GM19238 (cell line): ENCODE measurements around the gene SUPT3H.

ENCODE experiments used
- DNase-seq: peaks from one replicate; pipeline ENCODE4 v3.0.0; 2011; ENCODE audit warnings: low spot score; ENCODE audit not compliant: insufficient read length

Gene SUPT3H

DNA sequence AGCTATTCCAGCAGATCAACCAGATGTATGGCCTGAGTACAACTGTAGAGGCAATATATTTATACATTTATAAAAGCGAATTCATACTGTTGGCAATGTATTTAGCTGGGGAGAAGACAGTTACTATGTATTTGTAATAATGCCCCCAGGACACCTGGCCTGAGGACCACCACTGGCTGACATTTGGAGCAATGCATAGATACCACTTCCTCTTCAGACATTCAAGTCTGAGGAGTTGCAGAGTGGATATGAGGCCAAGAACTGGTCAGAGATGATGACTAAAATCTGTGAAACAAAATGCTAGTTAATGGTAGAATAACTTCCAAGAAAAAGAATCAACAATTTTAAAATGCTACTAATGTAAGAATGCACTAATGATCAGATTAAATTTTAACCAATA lies 527.9 kb downstream of the SUPT3H start:
- DNase-seq = no peak

DNA sequence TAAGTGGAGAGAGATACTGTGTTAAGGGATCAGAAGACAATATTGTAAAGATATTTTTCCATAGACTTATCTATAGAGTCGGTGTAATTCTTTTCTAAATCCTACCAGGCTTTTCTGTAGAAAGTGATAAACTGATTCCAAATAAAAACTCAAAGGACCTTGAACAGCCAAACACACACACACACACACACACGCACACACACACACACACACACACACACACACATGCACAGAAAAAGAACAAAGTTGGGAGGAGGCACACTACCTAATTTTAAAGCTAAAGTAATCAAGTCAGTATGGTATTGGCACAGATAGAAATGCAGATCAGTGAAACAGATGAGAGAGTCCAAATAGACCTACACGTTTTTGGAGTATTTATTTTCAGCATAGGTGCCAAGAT lies 534.0 kb downstream of the SUPT3H start:
- no peak for DNase-seq

DNA sequence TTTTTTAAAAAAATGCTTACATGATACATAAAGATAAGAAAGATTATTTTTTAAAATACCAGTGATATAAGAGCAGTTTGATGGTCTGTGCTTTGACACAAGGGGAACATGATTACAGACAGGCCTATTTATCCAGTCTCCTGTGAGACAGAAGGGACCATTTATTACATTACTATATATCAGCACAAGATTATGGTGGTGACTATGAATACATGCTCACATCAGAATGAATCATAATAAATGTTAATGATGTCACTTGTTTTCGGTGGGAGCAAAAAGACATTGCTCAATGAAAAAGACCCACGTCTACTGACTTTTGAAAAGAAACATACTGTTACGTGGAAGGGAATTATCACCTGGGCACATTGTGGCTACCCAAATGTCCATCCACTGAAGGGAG lies 535.1 kb downstream of the SUPT3H start:
- DNase-seq = no peak

DNA sequence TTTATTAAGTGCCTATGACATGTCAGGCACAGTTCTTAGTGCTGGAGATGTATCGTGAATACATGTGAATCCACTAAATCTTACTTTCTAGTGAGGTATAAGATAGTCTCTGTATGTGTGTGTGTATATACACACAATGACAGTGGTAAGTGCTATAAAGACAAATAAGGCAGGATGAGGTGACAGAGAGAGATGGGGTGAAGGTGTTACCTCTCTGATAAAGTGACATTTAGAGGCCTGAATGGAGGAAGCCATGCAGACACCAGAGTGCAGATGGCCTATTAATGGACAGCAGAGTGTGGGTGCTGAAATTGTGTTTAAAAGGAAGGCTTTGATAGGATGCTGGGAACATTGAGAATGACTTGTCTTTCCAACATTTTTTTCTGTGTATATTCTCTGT lies 535.9 kb downstream of the SUPT3H start:
- DNase-seq = no peak

DNA sequence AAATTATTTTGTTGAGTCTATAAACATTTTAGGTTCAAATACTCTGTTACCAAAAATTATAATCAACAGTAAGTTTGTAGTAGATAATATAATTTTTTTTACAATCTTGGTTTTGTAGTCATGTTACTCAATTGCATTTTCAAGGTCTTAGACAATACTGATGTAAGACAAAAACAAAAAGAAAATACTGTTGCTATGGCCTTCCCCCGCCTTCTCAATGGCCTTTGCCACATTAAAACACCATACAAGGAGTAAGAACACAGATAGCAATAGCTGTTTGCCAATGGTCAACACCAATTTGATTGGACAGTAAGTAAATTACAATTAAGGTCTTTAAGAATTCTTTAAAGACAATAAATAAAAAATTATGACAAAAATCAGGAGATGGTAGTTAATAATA lies 540.0 kb downstream of the SUPT3H start:
- no peak for DNase-seq

DNA sequence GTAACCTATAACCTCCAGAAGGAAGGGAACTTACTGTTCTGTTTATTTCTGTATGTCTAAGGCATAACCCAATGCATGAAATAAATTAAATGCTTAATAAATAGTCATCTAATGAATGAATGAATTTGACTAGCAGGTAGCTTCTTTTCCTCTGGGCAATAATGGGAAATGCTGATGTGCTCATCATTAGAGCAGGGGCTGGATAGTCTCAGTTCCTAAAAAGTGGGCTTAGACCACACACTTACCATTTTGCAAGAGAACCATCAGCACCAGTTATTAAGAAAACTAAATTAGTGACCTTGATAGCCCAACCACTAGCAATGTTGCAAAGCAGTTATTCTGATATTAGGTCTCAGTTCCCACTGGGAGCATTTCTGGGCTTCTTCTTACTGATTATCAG lies 540.5 kb downstream of the SUPT3H start:
- no peak for DNase-seq

DNA sequence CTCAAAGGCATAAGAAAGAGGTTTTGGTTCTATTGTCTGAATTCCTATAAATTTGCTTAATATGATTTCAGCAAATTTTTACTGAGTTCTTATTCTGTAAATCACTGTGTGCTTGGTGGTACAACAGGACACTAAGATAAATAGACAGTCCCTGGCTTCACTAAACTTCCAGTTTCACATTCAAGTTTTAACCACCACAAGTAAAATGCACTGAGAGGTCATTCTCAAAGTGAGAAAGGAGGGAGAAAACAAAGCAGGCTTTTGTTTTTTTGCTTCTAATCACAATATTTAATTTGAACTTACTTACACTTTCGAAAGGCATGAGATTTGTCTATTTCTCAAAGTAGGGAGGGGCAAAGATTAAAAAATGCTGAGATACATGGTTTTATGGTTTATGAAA lies 544.5 kb downstream of the SUPT3H start:
- no peak for DNase-seq

DNA sequence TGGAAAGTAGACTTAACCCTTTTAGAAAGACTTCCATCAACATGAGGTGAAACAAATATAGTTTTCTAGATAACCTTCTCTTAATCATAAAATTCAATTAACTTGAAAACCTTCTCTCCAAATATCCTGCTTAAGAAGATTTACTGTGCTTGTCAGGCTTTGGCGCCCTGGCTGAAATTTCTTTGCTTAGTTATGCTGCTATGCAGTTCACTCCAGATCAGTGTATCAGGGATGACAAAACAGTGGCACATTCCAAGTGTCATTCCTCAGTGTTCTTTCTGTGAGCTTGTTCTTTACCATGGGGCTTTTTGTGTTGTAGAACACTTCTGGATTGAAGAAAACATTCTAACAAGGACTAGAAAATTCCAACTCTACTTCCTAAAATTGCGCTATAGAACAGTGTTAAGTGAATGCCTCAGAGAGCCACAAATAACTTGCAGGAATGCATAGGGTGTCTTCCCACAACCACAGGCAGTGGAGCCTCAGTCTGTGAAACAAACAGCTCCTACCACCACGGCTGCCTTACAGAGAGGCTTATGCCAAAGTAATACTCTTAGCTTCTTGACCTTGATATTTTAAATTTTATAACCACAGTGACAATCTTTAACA lies 546.6 kb downstream of the SUPT3H start:
- no peak for DNase-seq

DNA sequence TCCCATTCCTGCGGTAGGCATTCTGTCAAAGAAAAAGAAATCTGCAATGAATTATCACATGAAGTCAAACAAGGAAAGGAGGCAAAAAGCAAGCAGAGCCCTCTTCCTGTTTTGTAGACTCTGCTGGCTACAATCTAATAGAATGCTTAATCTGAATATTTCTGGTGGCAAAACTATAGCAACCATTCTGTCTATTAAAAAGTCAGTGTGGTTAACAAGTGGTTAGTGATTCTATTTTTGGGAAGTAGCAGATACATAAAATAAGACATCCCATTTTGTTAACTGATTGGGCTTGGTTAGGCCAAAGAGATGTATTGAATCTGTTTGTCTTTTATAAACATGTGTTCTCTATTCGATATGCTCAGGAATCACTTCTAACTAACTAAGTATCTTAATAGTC lies 547.9 kb downstream of the SUPT3H start:
- DNase-seq = no peak

DNA sequence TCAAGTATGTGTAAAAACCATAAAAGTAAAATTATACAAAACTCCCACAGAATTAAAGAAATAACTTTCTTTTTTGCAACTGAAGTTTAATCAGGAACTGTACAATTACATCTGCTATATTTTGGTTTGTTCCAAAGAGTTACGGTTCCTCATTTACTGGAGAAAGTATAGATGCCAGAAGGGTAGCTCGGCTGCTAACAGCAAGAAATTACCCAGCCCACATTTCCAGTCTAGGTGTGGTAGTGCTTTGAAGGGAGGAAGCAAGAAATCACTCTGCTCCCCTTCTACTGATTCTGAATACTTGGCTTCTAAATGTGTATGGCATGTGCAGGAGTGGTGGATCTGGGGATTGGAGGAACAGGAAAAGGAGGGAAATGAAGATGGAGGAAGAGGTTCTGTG lies 549.0 kb downstream of the SUPT3H start:
- DNase-seq = no peak

DNA sequence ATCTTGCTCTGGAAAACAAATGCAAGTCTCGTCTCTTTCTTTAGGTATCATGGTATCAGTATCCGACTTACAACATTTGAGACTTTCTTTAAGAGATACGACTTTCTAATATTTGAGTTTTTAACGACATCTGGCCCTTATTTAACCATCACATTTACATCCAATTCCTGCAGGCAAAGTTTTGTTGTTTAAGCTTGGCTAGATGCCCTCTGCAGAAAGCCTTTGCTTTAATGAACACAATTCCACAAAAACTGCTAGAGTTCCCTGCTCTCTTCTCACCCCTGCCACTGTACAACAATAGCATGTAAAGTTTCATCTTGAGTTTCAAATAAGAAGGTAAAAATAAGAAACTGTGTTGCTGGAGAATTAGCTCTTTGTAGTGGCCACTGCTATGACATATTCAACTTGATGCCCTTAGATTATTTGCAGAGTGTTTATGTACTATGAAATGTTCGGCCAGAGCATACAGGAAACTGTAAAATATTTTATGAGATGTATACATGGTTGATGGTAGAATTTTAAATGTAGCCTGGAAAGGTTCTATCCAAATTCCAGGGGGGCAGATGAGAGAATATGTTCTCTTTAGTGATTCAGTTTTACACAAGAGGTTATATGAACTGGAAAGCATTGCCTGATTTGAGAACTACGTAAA lies 551.6 kb downstream of the SUPT3H start:
- no peak for DNase-seq

DNA sequence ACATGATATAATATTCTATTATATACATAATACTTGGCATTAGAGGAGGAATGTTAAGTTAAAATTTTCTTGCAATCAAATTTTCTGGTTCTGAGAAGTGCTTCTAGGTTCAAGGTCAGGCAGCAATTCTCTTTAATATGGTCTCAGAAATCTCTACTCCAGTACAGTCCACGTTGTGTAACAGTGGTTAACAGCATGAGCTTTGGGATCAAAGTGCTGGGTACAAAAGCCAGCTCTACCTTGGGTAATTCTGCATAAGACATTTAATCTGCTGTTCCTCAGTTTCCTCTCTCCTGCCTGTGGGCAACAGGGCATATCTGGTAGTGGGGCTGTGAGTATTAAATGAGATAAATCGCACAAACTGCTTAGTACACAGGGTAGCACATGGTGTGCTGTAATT lies 552.5 kb downstream of the SUPT3H start:
- DNase-seq = no peak

DNA sequence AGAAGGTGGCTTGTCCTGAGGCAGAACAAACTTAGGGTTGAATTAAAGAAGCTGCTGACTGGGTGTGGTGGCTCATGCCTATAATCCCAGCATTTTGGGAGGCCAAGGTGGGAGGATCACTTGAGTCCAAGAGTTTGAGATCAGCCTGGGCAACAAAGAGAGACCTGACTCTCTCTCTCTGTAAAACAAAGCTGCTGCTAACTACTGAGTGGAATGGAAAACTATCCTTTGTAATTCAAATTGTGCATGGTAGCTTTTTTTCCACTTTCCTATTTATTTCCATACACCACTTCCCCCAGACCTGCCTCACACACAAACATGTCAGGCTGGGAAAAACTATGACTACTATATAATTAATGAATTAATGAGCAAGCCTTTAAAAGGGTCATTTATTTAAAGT lies 553.2 kb downstream of the SUPT3H start:
- DNase-seq = no peak

DNA sequence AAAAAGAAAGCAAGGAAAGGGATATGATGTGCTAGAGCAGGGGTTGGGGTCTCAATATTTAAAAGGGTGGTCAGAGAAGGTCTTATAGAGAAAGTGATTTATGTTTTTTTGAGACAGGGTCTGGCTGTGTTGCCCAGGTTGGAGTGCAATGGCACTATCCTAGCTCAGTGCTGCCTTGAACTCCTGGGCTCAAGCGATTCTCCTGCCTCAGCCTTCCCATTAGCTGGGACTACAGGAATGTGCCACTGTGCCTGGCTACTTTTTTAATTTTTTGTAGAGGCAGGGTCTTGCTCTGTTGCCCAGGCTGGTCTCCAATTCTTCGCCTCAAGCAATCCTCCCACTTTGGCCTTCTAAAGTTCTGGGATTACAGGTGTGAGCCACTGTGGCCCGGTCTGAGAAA lies 557.0 kb downstream of the SUPT3H start:
- DNase-seq = no peak

DNA sequence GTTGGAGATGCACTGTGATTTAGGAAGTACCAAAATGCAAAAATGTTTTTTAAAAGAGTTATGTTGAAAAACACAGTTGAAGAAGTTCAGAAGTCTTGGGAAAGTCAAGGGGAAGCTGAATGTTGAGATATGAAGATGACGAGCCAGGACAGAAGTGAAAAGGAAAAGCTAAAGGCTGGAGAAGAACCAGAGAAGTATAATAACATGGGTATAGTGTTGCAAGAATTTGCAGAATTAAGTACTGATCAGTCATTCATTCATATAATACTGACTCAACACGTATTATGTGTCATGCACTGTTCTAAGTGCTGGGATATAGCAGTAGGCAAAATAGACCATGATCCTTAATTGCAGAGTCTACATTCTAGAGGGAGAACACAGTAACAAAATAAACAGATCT lies 557.4 kb downstream of the SUPT3H start:
- no peak for DNase-seq

DNA sequence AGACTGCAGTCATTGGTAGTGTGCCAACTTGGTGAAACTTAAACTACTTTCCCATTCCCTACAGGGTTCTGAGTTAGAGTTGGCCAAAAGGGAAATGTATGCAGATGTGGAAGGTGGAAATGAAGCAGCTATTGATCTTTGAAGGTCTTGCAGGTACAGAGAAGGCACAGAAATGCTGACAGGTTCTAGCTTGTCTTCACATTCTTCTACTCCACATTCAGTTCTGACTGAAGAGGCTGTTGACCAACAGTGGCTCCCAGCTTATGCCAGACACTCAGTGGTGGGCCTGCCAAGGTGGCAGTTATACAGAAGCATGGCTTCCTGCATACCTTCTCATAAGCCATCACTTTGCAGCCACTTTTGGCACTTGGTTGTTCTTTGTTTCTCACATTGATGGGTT lies 566.3 kb downstream of the SUPT3H start:
- DNase-seq = no peak

DNA sequence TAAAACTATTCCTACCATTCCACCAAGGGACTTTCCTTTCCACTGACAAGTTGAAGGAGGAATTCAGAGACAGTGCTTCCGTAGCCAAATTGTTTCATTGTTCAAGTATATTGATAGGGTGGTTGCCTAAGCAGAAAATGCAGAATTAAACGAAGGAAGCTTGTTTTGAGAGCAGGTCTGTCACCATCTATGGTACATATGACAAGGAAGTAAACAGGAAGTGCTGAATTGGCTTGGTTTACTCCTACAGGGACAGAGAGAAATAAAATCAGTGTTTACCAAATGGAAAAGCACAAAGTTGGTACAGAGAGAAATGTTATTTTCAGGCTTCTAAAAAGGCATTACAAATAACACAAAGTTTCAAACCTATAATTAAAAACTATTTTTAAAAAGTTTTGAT lies 568.5 kb downstream of the SUPT3H start:
- no peak for DNase-seq

DNA sequence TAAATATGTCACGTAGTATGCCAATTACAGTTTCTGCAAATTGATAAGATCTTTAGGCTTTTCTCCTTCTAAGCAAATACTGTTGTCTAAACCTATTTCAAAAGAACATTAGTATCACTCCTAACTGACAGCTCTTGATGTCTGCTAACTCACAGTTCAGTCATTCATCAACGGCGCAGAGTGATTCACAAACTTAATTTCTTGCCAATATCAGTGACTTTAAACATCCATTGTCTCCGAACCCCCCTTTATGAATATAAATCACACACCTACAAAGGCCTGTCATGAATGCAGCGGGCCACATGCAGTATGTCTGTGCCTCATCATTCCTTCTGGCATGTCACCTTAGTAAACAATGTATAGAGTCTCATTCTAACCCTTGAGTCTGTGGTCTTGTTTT lies 569.6 kb downstream of the SUPT3H start:
- no peak for DNase-seq

DNA sequence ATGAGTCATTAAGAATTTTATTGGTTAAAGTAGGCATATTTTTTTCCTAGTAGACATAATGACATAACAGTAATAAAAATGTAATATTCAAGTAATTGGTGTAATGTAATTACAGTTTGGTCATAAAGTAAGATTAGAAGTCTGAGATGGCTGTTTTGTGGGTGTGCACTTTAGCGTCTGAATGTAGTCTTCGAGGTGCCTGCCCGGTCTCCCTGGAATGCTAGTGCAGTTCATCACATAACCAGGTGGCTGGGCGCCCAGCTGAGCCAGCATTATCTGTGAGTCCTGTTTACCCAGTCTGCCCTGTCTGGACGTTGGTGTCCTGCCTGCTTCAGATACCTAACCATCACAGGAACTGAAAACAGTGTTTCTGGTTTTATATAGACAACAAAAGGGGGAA lies 571.1 kb downstream of the SUPT3H start:
- DNase-seq = no peak

DNA sequence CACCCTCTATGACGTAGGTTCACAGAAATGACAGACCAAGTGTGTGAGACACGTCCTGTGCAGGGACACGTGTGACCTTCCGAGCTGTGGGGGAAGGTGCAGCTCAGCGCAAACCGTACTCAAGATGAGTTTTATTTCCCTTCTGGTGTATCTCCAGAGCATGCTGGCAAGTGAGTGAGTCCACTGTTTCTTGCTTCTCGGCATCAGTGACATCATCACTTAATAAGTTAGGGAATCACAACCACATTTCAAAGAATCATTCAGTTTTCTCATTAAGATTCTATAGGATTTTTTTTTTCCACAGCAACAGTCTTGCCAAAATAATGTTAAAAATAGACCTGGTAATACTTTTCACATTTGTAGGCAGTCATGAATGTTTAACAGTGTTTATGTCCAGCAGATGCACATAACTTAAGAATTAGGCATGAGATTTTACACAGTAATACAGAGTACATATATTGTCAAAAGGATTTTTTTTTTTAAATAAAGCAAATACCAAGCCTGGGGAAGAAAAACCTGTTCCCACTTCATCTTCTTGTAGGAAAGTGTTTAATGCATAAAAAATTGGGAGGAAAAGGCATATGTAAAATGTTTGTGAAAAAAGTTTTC lies 572.4 kb downstream of the SUPT3H start:
- DNase-seq = no peak

DNA sequence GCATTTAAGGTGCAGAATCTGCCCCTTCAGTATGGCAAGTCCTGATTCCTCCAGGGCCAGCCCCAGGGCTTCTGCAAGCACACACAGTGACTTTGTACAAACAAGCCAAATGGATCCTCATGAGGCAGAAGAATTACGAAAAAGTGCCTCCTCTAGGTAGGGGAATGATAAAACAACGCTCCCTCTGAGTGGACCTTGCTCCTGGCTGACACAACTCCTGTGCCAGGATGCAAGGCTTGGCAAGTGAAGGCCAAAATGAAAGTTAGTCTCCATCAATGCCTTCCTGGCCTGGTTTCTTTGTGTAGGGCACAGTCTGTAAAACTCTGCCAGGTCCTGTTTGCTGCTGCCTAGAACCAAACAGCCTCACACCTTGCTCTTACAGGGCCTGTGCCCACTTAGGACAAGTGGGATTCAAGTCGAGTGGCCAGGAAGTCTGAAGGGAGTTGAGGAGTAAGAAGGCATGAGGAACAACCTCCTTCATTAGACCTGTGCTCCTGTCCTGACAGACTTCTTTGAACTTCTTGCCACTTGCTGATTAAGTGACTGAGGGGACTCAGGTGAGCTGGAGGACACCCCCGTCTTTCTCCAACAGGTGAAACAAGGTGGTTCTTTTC lies 573.1 kb downstream of the SUPT3H start:
- DNase-seq = no peak

DNA sequence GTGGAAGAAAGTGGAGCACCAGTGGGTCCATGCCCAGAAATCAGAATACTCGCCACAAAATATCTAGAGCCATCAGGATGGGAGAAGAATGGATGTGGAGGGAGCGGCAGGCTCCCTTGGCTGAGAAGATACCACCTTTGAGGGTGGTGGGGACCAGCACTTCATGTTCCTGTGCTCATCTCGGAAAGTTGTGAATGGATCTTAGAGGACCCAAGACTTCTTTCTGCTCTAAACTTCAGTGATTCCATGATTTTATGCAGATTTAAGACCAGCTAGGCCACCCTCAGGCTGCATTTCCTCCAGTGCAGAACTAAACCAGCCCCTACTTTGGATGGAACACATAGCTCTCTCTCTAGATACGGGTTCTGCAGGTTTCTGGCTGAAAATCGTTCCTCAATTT lies 573.7 kb downstream of the SUPT3H start:
- no peak for DNase-seq
